Muscle layer of duodenum (tissue), 2 donors: ENCODE measurements around the gene MBOAT7.
"Not testable (repeated sequence)": the region's sequence is repeated elsewhere in the genome, so short reads cannot be mapped to it uniquely, and the experiment has no call there.

Experiments used
- H3K27ac ChIP-seq: one replicate; pipeline ENCODE4 v1.7.0; 2013; ENCODE audit warnings: mild to moderate bottlenecking, low read length
- H3K27me3 ChIP-seq: one replicate; pipeline ENCODE4 v1.7.0; 2013; ENCODE audit warnings: low read depth, mild to moderate bottlenecking, control low read depth, low read length
- H3K36me3 ChIP-seq, 2 donors: one replicate each; pipeline ENCODE4 v1.7.0; 2013; ENCODE audit warnings: low read length in 2 of 2, control low read depth in 1 of 2, mild to moderate bottlenecking in 1 of 2; ENCODE audit not compliant: insufficient read depth in 2 of 2, control insufficient read depth in 1 of 2
- H3K4me1 ChIP-seq, 2 donors: one replicate each; pipeline ENCODE4 v1.7.0; 2013; ENCODE audit warnings: low read length in 2 of 2, mild to moderate bottlenecking in 2 of 2, control low read depth in 1 of 2, moderate library complexity in 1 of 2; ENCODE audit not compliant: insufficient read depth in 2 of 2, control insufficient read depth in 1 of 2
- H3K4me3 ChIP-seq, 2 donors: one replicate each; pipeline ENCODE4 v1.7.0; 2013; ENCODE audit warnings: low read length in 2 of 2, low read depth in 1 of 2, mild to moderate bottlenecking in 1 of 2
- H3K9me3 ChIP-seq, 2 donors: one replicate each; pipeline ENCODE4 v1.7.0; 2013; ENCODE audit warnings: low read length in 2 of 2, control low read depth in 1 of 2, mild to moderate bottlenecking in 1 of 2; ENCODE audit not compliant: control insufficient read depth in 1 of 2
- donor health status: healthy.

The MBOAT7 gene

GRCh38 chr19:54171736-54172431 is 17.5 kb downstream of the MBOAT7 start:
- H3K27ac ChIP-seq, result not testable (repeated sequence)

GRCh38 chr19:54169149-54169740 is 20.1 kb downstream of the MBOAT7 start:
- H3K27me3 ChIP-seq, result no peaks in the 10 kb centered on the region
- peaks cover 0 to 12% of the 10 kb centered on the region in 2 donors for H3K4me1 ChIP-seq
- H3K36me3 ChIP-seq, result no peaks in the 10 kb centered on the region

More at GRCh38 chr19:54171736-54172431, 17.5 kb downstream of the MBOAT7 start:
- not testable (repeated sequence) for H3K4me3 ChIP-seq, H3K27me3 ChIP-seq, H3K36me3 ChIP-seq, H3K9me3 ChIP-seq, H3K4me1 ChIP-seq

GRCh38 chr19:54168174-54168917 is 21.0 kb downstream of the MBOAT7 start:
- H3K36me3 ChIP-seq, result no peaks in the 10 kb centered on the region
- no peaks in the 10 kb centered on the region for H3K27me3 ChIP-seq
- H3K9me3 ChIP-seq, result no peaks in the 10 kb centered on the region
- no peak overlapping the region for H3K27ac ChIP-seq
- no peak overlapping the region for H3K4me3 ChIP-seq
- H3K4me1 ChIP-seq, result peaks cover 0 to 12% of the 10 kb centered on the region in 2 donors

More at GRCh38 chr19:54169149-54169740, 20.1 kb downstream of the MBOAT7 start:
- no peak overlapping the region for H3K27ac ChIP-seq
- H3K4me3 ChIP-seq, result no peak overlapping the region
- H3K9me3 ChIP-seq, result no peaks in the 10 kb centered on the region

GRCh38 chr19:54165222-54165621 is 24.2 kb downstream of the MBOAT7 start:
- H3K27ac ChIP-seq, result no peak overlapping the region
- H3K4me1 ChIP-seq, result peaks cover 7 to 31% of the 10 kb centered on the region in 2 donors
- no peak overlapping the region for H3K4me3 ChIP-seq
- no peaks in the 10 kb centered on the region for H3K27me3 ChIP-seq
- H3K9me3 ChIP-seq, result no peaks in the 10 kb centered on the region
- H3K36me3 ChIP-seq, result no peaks in the 10 kb centered on the region

GRCh38 chr19:54164369-54165068 is 24.9 kb downstream of the MBOAT7 start:
- H3K27me3 ChIP-seq, result no peaks in the 10 kb centered on the region
- no peaks in the 10 kb centered on the region for H3K9me3 ChIP-seq
- H3K4me3 ChIP-seq, result no peak overlapping the region
- peaks cover 8 to 31% of the 10 kb centered on the region in 2 donors for H3K4me1 ChIP-seq
- H3K27ac ChIP-seq, result no peak overlapping the region
- no peaks in the 10 kb centered on the region for H3K36me3 ChIP-seq

GRCh38 chr19:54162884-54163283 is 26.5 kb downstream of the MBOAT7 start:
- H3K27me3 ChIP-seq, result no peaks in the 10 kb centered on the region
- no peaks in the 10 kb centered on the region for H3K9me3 ChIP-seq
- H3K4me1 ChIP-seq, result peaks cover 14 to 38% of the 10 kb centered on the region in 2 donors
- H3K4me3 ChIP-seq, result peak overlapping the region; percentile 33 to 59
- peak overlapping the region; percentile 56 for H3K27ac ChIP-seq
- H3K36me3 ChIP-seq, result peaks cover 0 to 4% of the 10 kb centered on the region in 2 donors

- Histone ChIP-seq H3K9me3 (no peaks in the 10 kb centered on the region), H3K27me3 (no peaks in the 10 kb centered on the region), H3K27ac (peak overlapping the region; percentile 56), H3K36me3 (peaks cover 0 to 8% of the 10 kb centered on the region in 2 donors), H3K4me3 (peak overlapping the region; percentile 33 to 59), H3K4me1 (peaks cover 14 to 38% of the 10 kb centered on the region in 2 donors)
Measured at GRCh38 chr19:54162241-54162805, 27.1 kb downstream of the MBOAT7 start.

- H3K4me3 ChIP-seq, result peak overlapping the region; percentile 81 to 83
- H3K36me3 ChIP-seq, result peaks cover 7 to 21% of the 10 kb centered on the region in 2 donors
- H3K9me3 ChIP-seq, result no peaks in the 10 kb centered on the region
- no peak overlapping the region for H3K27ac ChIP-seq
- no peaks in the 10 kb centered on the region for H3K27me3 ChIP-seq
- H3K4me1 ChIP-seq, result peaks cover 14 to 38% of the 10 kb centered on the region in 2 donors
Measured at GRCh38 chr19:54160854-54161253, 28.5 kb downstream of the MBOAT7 start.

GRCh38 chr19:54160182-54160811 is 29.1 kb downstream of the MBOAT7 start:
- Histone ChIP-seq H3K4me1 (peaks cover 14 to 38% of the 10 kb centered on the region in 2 donors), H3K4me3 (peak overlapping the region; percentile 81 to 83), H3K36me3 (peaks cover 9 to 27% of the 10 kb centered on the region in 2 donors), H3K9me3 (no peaks in the 10 kb centered on the region), H3K27ac (peak overlapping the region; percentile 82), H3K27me3 (no peaks in the 10 kb centered on the region)

- Histone ChIP-seq H3K27me3 (no peaks in the 10 kb centered on the region), H3K4me3 (peak within 1 kb of the TSS; percentile 81 to 92), H3K4me1 (peaks cover 14 to 36% of the 10 kb centered on the region in 2 donors), H3K27ac (peak within 1 kb of the TSS; percentile 89), H3K9me3 (no peaks in the 10 kb centered on the region), H3K36me3 (peaks cover 16 to 34% of the 10 kb centered on the region in 2 donors)
Measured at GRCh38 chr19:54159352-54160181, 29.8 kb downstream of the MBOAT7 start, which contains the start of gene LENG1. Gene LENG1 (minus strand): TSS chr19:54159721. CDS start chr19:54159695, 26 bp downstream.
